HepG2 (cell line): ENCODE measurements around the gene USP14. TPM values are rescaled to one million over a fixed set of nuclear protein-coding genes. Genes with fewer than 3 reads are reported as not detected.
A peak's percentile ranks its signal among the peaks of the same experiment; 100 is the strongest.

Source experiments
- FOXJ3 ChIP-seq: sonication (generic); formaldehyde crosslinking; IDR thresholded peaks from 2 replicates; pipeline ENCODE4 v1.4.0; 2020; ENCODE audit warnings: missing genetic modification reagents, mild to moderate bottlenecking, borderline replicate concordance
- HNRNPK ChIP-seq: fragments of 200-400 bp; formaldehyde crosslinking; IDR thresholded peaks from 2 replicates; pipeline ENCODE4 v1.6.1; 2018; ENCODE audit warnings: low read length, low read depth, moderate library complexity, mild to moderate bottlenecking; ENCODE audit not compliant: poor library complexity, severe bottlenecking
- IKZF4 ChIP-seq: sonication (generic); formaldehyde crosslinking; IDR thresholded peaks from 2 replicates; pipeline ENCODE4 v1.5.1; 2020; ENCODE audit warnings: borderline replicate concordance, mild to moderate bottlenecking, low read depth, missing genetic modification reagents; ENCODE audit errors: not compliant biosample characterization
- JUN ChIP-seq: sonication (generic); formaldehyde crosslinking; IDR thresholded peaks from 2 replicates; pipeline ENCODE4 v1.4.0; 2020; ENCODE audit warnings: mild to moderate bottlenecking, missing genetic modification reagents
- KDM5B ChIP-seq: sonication (generic); formaldehyde crosslinking; IDR thresholded peaks from 2 replicates; pipeline ENCODE4 v1.4.0; 2020; ENCODE audit warnings: missing genetic modification reagents, mild to moderate bottlenecking, borderline replicate concordance
- MATR3 ChIP-seq: sonication (generic); formaldehyde crosslinking; IDR thresholded peaks from 2 replicates; pipeline ENCODE4 v1.4.0; 2020; ENCODE audit warnings: missing genetic modification reagents
- POLR2AphosphoS2 ChIP-seq: IDR thresholded peaks from 2 replicates; pipeline ENCODE4 v1.6.1; 2011; ENCODE audit warnings: low read depth, low read length, improper control_type of control experiment
- PRMT3 ChIP-seq: sonication (generic); formaldehyde crosslinking; IDR thresholded peaks from 2 replicates; pipeline ENCODE4 v1.8.1; 2022; ENCODE audit warnings: low read depth, mild to moderate bottlenecking, moderate library complexity, missing genetic modification reagents, borderline replicate concordance
- TEAD2 ChIP-seq: sonication (generic); formaldehyde crosslinking; IDR thresholded peaks from 2 replicates; pipeline ENCODE4 v1.9.0; 2021; ENCODE audit warnings: missing genetic modification reagents
- ZFX ChIP-seq: sonication (generic); formaldehyde crosslinking; IDR thresholded peaks from 2 replicates; pipeline ENCODE4 v1.4.0; 2020; ENCODE audit warnings: mild to moderate bottlenecking, low read depth, missing genetic modification reagents, moderate library complexity
- ZNF510 ChIP-seq: sonication (generic); formaldehyde crosslinking; IDR thresholded peaks from 2 replicates; pipeline ENCODE4 v1.4.0; 2020; ENCODE audit warnings: low read depth, mild to moderate bottlenecking, missing genetic modification reagents
- ZNF557 ChIP-seq: sonication (generic); formaldehyde crosslinking; IDR thresholded peaks from 2 replicates; pipeline ENCODE4 v1.4.0; 2020; ENCODE audit warnings: missing genetic modification reagents
- ZNF674 ChIP-seq: sonication (generic); formaldehyde crosslinking; IDR thresholded peaks from 2 replicates; pipeline ENCODE4 v1.5.0; 2020; ENCODE audit warnings: low read depth, mild to moderate bottlenecking, missing genetic modification reagents
- ZNF7 ChIP-seq: IDR thresholded peaks from 2 replicates; pipeline ENCODE4 v1.6.1; 2016; ENCODE audit warnings: missing biosample characterization, missing genetic modification reagents
- polyA plus RNA-seq, 8 experiments: library from polyadenylated mRNA; depleted of rRNA in 3 of 8; stranded (reverse) in 7 of 8; unstranded in 1 of 8; fragments of >200 nt; fragmentation: Illumina TruSeq in 4 of 8; extraction: Trizol in 4 of 8; gene quantifications; 2 replicates each; pipeline versions ENCODE4 v1.2.1 to v1.2.3, GENCODE V29; 2011 to 2016; ENCODE audit warnings: low read depth in 4 of 8, missing spikeins in 1 of 8, mixed read lengths in 1 of 8; ENCODE audit not compliant: insufficient read depth in 1 of 8
- total RNA-seq, 5 experiments: library from RNA; depleted of rRNA; stranded (reverse); fragments of >200 nt; fragmentation: Illumina TruSeq; extraction: Trizol; gene quantifications; 2 replicates each; pipeline ENCODE4 v1.2.3, GENCODE V29; 2016; ENCODE audit warnings: low read depth in 1 of 5
- TF ChIP-seq, protein P1 (sequence below): sonication (generic); formaldehyde crosslinking; IDR thresholded peaks from 2 replicates; pipeline ENCODE4 v1.5.1; 2020; ENCODE audit warnings: mild to moderate bottlenecking, missing genetic modification reagents, moderate library complexity
- TF ChIP-seq, protein P2 (sequence below): sonication (generic); formaldehyde crosslinking; IDR thresholded peaks from 2 replicates; pipeline ENCODE4 v1.9.0; 2021; ENCODE audit warnings: missing genetic modification reagents, borderline replicate concordance
- TF ChIP-seq, protein P3 (sequence below): IDR thresholded peaks from 2 replicates; pipeline ENCODE4 v1.6.1; 2016; ENCODE audit warnings: low read depth
- TF ChIP-seq, protein P4 (sequence below): sonication (generic); formaldehyde crosslinking; IDR thresholded peaks from 2 replicates; pipeline ENCODE4 v1.4.0; 2020; ENCODE audit warnings: mild to moderate bottlenecking, low read depth, missing genetic modification reagents
- TF ChIP-seq, protein P5 (sequence below): IDR thresholded peaks from 2 replicates; pipeline ENCODE4 v1.6.1; 2016; ENCODE audit warnings: low read depth, borderline replicate concordance
- TF ChIP-seq, protein P6 (sequence below): fragments of 450-650 bp; IDR thresholded peaks from 2 replicates; pipeline ENCODE4 v1.6.1; 2017; ENCODE audit warnings: mild to moderate bottlenecking

Gene USP14
- total and polyA plus RNA-seq, 2 of the 13 experiments (the other 11 are each of a cell fraction or from before 2014, with no cell fraction given), result 14.7 to 16.6 TPM

DNA sequence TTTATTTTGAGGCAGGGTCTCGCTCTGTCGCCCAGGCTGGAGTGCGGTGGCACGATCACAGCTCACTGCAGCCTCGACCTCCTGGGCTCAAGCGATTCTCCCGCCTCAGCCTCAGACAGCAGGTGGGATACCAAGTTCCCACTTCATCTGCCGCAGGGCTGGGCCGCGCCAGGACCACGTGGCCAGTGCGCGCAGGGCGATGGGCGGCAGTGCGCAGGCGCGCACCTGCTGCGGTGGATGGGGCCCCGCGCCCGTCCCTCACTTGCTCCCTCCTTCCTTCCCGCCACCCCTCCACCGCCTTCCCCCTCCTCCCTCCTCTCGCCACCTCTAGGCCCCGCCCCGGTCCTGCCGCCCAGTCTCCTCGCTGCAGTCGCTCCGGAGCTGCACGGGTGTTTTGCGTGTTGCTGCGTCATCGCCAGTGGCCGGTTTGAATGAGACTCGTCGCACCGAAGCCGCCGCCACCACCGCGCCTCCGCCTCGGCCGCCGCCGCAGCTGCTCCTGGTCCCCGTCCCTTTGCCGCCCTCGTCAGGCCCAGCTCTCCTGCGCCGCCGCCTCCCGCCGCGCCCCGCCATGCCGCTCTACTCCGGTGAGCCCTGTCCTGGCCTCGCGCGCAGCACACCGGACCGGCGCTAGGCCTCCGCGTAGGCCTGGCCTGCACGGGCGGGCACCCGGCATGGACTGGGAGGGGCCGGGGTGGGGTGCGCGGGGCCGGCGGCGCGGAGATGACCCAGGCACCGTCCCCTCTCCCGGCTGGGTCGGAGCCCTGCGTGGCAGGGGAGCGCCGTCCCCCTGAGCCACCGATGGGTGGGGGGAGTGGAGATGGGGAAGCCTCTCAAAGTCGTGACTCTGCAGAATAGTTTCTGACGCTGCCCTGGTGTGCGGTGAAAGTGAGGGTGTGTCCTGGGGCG, at the start of gene USP14 (continued):
- TF ChIP-seq, protein P1, sequence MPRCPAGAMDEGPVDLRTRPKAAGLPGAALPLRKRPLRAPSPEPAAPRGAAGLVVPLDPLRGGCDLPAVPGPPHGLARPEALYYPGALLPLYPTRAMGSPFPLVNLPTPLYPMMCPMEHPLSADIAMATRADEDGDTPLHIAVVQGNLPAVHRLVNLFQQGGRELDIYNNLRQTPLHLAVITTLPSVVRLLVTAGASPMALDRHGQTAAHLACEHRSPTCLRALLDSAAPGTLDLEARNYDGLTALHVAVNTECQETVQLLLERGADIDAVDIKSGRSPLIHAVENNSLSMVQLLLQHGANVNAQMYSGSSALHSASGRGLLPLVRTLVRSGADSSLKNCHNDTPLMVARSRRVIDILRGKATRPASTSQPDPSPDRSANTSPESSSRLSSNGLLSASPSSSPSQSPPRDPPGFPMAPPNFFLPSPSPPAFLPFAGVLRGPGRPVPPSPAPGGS (CRISPR knock-in tag), result peak; percentile 70
- TF ChIP-seq TEAD2 (CRISPR knock-in tag) (peak; percentile 91), MATR3 (CRISPR knock-in tag) (no peak), FOXJ3 (CRISPR knock-in tag) (no peak), PRMT3 (CRISPR knock-in tag) (peak; percentile 95; the same call in 1 of the 2 replicates), ZNF674 (CRISPR knock-in tag) (peak; percentile 95; the same call in 1 of the 2 replicates), ZNF557 (CRISPR knock-in tag) (peak; percentile 98), ZFX (peak; percentile 100), IKZF4 (CRISPR knock-in tag) (peak; percentile 98), JUN (CRISPR knock-in tag) (no peak; the same call in 1 of the 2 replicates), ZNF510 (peak; percentile 82; the same call in 1 of the 2 replicates), POLR2AphosphoS2 (no peak), KDM5B (CRISPR knock-in tag) (peak; percentile 99), ZNF7 (CRISPR knock-in tag) (peak; percentile 42; the same call in 1 of the 2 replicates), HNRNPK (peak; percentile 89)
- TF ChIP-seq, protein P2, sequence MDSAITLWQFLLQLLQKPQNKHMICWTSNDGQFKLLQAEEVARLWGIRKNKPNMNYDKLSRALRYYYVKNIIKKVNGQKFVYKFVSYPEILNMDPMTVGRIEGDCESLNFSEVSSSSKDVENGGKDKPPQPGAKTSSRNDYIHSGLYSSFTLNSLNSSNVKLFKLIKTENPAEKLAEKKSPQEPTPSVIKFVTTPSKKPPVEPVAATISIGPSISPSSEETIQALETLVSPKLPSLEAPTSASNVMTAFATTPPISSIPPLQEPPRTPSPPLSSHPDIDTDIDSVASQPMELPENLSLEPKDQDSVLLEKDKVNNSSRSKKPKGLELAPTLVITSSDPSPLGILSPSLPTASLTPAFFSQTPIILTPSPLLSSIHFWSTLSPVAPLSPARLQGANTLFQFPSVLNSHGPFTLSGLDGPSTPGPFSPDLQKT, result no peak
- TF ChIP-seq, protein P3, sequence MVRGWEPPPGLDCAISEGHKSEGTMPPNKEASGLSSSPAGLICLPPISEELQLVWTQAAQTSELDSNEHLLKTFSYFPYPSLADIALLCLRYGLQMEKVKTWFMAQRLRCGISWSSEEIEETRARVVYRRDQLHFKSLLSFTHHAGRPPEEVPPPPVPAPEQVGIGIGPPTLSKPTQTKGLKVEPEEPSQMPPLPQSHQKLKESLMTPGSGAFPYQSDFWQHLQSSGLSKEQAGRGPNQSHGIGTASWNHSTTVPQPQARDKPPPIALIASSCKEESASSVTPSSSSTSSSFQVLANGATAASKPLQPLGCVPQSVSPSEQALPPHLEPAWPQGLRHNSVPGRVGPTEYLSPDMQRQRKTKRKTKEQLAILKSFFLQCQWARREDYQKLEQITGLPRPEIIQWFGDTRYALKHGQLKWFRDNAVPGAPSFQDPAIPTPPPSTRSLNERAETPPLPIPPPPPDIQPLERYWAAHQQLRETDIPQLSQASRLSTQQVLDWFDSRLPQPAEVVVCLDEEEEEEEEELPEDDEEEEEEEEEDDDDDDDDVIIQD (CRISPR knock-in tag), result no peak
- TF ChIP-seq, protein P4, sequence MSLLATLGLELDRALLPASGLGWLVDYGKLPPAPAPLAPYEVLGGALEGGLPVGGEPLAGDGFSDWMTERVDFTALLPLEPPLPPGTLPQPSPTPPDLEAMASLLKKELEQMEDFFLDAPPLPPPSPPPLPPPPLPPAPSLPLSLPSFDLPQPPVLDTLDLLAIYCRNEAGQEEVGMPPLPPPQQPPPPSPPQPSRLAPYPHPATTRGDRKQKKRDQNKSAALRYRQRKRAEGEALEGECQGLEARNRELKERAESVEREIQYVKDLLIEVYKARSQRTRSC (CRISPR knock-in tag), result peak; percentile 97; the same call in 1 of the 2 replicates
- TF ChIP-seq, protein P5, sequence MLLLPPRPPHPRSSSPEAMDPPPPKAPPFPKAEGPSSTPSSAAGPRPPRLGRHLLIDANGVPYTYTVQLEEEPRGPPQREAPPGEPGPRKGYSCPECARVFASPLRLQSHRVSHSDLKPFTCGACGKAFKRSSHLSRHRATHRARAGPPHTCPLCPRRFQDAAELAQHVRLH (CRISPR knock-in tag), result peak; percentile 88
- TF ChIP-seq, protein P6, sequence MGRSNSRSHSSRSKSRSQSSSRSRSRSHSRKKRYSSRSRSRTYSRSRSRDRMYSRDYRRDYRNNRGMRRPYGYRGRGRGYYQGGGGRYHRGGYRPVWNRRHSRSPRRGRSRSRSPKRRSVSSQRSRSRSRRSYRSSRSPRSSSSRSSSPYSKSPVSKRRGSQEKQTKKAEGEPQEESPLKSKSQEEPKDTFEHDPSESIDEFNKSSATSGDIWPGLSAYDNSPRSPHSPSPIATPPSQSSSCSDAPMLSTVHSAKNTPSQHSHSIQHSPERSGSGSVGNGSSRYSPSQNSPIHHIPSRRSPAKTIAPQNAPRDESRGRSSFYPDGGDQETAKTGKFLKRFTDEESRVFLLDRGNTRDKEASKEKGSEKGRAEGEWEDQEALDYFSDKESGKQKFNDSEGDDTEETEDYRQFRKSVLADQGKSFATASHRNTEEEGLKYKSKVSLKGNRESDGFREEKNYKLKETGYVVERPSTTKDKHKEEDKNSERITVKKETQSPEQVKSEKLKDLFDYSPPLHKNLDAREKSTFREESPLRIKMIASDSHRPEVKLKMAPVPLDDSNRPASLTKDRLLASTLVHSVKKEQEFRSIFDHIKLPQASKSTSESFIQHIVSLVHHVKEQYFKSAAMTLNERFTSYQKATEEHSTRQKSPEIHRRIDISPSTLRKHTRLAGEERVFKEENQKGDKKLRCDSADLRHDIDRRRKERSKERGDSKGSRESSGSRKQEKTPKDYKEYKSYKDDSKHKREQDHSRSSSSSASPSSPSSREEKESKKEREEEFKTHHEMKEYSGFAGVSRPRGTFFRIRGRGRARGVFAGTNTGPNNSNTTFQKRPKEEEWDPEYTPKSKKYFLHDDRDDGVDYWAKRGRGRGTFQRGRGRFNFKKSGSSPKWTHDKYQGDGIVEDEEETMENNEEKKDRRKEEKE, result no peak
